CMK (cell line): ENCODE measurements around the gene FAM89B.
A peak's percentile ranks its signal among the peaks of the same experiment; 100 is the strongest.

ENCODE experiments used
- DNase-seq: peaks from one replicate; pipeline ENCODE4 v3.0.0-alpha.2; 2010; ENCODE audit warnings: low read depth

The FAM89B gene

DNA sequence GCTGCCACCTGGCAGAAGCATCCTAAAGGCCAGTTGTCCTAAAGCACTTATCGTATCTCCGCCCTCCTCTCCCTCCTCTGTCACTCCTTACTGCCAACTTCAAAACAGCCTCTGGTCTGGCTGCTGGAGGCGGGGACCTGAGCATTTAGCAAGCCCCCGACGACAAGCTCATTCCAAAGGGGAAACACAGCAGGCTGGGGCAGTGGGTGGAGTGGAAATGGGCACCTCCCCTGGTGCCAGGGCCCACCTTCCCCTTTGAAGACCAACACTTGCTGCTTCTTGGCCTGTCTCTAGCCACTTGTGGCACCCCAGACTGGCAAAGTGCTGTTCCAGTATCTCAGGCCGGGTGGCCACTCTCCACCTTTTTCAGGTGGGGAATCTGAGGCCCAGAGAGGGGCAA is 38.1 kb downstream of the FAM89B start:
- no peak for DNase-seq

DNA sequence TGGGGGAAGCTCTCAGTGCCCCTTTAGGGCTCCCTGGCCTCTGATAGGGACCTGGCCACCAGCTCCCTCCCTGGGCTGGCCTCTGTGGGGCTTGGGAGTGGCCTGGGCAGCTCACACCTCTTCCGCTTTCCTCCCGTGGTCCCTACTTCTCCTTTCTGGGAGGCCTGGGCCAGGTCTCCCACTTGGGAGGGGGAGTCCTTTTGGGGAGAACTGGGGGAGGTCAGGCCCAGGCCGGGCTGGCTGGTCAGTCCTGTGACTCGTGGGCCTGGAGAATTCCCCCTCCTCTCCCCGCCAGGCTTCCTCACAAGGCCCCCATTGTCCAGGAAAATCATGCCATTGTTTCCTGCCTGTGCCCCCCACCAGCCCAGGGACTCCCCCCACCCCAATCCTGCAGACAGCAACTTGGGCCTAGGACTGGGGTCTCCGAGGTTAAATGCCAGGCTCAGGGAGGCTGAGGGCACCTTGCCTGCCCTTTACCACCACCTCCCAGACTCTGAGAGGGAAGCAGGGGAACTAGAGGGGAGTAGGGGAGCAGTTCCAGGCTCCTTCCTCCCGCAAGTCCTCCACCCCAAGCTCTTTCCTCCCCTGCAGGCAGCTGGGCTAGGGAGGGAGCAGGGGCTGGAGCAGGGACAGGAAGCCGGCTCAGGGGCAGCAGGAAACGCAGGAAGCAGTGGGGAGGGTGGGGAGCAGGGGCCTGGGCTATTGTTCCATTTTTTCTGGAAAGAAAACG is 38.9 kb downstream of the FAM89B start:
- DNase-seq, result peak; percentile 79

DNA sequence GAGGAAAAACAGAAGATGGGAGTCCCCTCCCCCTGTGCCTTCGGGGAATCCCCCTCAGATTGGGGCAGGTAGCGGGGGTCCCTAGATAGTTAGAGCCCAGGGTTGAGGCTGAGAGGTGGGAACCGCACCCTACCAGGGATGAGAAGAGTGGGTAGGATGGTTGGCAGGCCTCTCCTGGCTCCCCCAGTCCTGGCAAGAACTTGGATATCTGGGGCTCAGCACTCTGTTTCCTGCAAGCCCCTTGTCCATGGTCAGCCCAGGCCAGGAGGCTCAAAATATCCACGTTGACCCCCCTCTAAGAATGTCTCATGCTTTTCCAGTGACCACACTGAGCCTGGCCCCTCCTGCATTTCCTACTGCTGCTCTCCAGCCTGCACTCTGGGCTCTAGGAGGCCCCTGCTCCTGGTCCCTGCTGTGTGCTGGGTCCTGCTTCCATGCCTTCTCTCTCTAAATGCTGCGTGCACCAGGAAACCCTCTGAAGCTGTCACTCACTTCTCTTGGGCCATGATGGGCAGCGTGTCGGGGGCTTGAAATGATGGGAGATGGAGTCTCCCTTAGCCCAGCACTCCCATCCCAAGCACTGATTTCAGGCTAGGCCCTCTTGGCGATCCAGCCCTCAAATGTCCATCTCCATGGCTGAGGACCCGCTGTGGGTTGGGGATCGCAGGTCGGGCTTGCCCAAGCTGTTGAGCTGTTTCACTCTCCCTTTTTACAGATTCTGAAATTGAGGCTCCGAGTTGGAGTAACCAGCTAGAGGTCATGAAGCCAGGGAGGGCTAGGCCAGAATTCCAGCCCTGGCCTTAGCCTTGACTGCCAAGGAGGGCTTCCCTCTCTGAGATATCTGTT is 39.6 kb downstream of the FAM89B start:
- DNase-seq, result no peak

DNA sequence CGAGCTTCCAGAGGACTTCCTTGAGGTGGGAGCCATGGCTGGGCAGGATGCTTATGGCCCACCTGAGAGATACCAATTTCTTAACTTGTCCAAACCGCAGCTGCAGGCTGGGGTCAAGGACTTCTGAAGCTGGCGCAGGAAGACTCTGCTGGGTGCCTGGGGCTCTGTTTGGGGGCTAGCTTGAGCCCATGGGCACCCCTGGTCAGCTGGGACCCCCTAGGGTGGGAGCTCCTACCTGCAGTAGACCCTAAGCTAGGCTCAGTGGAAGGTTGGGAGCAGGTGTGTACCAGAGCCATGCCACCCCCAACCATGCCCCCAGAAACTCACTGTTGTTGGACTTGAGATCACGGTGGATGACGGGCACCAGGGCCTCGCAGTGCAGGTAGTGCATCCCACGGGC is 40.4 kb downstream of the FAM89B start:
- DNase-seq, result no peak

DNA sequence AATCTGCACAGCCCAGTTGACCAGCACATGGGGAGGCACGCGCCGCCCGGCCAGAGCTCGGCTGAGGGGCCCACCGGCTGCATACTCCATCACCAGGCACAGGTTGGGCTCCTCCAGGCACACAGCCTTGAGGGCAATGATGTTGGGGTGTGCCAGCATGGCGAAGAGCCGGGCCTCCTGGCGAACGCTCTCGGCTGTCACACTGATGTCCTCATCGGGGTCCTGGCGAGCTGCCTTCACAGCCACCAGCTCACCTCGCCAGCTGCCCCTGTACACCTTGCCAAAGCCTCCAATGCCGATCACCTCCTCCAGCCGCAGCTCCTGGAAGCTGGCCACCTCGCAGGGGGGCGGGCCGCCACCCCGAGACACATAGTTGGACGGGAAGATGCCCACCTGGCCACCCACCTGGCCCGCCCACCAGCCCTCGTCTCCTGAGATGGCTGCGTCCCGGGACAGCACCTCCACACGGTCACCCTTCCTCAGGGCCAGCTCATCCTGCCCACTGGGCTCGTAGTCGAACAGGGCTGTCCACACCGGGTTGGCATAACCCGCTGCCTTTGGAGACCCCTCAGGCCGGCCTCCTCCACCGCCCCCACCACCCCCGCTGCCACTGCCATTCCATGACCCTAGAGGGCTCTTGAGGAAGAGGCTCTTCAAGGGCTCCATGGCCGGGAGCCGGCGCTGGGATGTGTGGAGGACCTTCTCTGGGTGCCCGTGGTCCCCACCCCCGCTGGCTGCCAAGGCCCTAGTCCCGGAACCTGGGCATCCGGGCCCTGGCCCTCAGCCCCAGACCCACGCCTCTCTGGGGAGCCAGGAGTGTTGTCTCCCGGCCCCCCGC is 41.0 kb downstream of the FAM89B start:
- no peak for DNase-seq

DNA sequence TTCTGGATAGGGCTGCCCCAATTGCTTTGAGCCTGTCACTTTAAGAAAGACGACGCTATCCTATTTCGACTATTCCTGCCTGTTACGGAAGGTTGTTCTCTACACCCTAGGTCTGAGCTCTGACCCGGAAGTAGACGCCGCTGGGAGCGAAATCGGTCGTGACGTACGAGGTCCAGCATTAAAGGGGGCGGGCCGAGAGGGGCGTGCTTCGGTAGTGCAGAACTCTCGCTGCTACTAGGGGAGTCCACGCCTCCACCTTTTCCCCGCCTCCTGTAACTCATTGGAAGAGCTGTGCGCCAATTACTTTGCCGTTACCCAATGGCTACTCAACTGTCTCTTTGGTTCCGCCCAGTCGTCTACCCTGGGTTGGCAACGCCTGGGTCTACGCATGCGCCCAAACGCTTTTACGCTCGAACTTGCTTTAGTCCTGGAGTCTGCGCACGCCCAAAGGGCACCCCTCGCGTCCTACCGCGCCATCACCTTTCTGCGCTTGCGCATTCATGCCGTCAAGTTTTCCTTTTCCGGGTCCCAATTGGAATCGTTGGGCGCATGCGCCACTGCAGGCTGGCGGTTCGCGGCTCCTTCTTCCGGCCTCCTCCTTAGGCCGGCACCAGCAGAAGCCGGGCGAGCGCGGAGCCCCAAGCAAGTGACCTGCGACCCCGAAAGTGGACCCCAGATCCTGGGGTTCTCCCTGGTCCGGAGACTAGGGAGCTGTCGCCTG is 43.1 kb downstream of the FAM89B start, which contains the start of gene PCNX3:
PCNX3 (plus strand) TSS at position 548 of the 721 bp plus-strand sequence. CDS start 536 bp downstream, outside the sequence.
- DNase-seq, result peak; percentile 100

DNA sequence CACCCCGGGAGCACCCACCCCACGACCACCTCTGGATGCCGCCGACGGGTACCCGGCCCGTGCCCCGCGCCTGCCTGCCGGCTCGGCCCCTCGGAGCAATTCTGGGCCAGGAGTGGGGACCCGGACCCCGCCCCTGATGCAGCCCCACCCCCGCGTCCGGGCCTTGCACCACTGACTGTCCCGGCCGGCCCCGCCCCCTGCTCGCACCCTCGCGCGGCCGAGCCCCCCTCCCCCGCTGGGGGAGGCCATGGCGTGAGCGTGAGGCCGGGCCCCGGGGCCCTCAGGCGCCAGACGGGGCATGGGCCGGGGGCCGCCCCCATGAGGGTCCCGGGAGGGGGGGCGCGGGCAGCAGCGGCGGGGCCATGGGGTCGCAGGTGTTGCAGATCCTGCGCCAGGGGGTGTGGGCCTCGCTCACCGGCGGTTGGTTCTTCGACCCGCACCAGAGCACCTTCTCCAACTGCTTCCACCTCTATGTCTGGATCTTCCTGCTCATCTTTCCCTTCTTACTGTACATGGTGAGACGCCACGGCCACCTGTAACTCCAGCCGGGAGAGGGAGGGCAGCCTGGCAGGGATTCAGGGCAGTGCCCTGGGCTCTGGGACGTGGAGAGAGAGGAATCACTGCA is 43.7 kb downstream of the FAM89B start:
- peak; percentile 65 for DNase-seq

DNA sequence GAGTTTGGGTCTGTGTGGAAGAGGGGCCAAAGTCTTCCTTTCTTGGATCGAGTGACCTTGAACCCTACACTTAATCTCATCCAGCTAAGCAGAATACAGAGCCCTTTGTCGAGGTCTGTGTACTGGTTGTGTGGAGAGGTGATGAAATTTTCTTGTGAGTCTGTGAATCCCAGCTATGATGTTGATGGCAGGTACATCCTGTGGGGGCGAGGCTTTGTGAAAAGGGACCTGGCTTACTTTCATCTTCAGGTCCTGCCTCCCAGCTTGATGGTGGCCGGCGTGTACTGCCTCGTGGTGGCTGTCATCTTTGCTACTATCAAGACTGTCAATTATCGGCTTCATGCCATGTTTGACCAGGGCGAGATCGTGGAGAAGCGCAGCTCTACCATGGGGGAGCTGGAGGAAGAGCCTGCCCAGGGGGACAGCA is 44.2 kb downstream of the FAM89B start:
- DNase-seq, result no peak

DNA sequence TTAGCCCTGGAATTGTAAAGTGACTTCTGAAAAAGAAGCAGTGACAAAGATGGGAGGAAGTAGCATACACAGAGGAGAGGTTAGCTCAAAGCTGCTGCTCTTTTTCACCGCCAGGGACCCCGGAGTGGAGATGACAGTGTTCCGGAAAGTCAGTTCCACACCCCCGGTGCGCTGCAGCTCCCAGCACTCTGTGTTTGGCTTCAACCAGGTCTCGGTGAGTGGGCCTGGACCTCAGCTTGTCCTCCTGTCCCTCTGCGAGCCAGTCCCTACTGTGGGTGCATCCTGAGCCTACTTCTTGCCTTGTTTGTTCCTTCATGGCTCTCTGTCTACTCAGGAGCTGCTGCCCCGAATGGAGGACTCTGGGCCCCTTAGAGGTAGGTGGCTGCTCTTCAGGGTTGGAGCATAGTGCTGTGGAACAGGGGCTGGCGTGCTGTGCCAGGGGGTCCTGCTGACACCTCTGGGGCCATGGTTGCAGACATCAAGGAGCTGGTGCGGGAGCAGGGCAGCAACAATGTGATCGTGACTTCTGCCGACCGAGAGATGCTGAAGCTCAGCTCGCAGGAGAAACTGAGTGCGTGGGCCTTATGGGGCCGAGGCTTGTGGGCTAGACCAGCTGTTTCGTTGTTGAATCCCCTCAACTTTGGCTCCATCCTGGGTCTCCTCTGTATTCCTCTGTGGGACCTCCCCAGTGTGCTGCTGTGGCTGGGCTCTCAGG is 45.0 kb downstream of the FAM89B start:
- DNase-seq, result no peak

DNA sequence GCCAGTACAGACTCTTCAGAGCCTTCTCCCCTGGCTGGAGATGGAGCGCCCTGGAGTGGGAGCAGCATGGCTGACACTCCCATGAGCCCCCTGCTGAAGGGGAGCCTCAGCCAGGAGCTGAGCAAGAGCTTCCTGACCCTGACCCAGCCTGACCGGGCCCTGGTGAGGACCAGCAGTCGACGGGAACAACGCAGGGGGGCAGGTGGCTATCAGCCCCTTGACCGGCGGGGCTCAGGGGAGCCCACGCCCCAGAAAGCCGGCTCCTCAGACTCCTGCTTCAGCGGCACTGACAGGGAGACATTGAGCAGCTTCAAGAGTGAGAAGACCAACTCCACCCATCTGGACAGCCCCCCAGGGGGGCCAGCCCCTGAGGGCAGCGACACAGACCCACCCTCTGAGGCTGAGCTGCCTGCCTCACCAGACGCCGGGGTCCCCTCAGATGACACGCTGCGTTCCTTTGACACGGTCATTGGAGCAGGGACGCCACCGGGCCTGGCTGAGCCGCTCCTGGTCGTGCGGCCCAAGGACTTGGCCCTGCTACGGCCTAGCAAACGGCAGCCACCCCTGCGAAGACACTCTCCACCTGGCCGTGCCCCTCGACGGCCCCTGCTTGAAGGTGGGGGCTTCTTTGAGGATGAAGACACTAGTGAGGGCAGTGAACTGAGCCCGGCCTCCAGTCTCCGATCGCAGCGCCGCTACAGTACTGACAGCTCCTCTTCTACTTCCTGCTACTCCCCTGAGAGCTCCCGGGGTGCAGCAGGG is 45.8 kb downstream of the FAM89B start:
- no peak for DNase-seq

DNA sequence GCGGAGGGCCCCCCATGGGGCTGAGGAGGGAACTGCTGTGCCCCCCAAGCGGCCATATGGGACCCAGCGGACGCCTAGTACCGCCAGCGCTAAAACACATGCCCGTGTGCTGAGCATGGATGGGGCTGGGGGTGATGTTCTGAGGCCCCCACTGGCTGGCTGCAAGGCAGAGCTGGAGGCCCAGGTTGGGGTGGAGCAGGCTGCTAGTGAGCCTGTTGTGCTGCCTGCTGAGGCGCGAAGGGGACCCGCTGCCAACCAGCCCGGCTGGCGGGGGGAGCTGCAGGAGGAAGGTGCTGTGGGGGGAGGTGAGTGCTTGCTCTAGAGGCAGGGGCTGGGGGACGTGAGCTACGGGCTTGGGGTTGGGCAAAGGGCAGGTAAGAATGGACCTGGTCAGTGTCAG is 46.4 kb downstream of the FAM89B start:
- no peak for DNase-seq

DNA sequence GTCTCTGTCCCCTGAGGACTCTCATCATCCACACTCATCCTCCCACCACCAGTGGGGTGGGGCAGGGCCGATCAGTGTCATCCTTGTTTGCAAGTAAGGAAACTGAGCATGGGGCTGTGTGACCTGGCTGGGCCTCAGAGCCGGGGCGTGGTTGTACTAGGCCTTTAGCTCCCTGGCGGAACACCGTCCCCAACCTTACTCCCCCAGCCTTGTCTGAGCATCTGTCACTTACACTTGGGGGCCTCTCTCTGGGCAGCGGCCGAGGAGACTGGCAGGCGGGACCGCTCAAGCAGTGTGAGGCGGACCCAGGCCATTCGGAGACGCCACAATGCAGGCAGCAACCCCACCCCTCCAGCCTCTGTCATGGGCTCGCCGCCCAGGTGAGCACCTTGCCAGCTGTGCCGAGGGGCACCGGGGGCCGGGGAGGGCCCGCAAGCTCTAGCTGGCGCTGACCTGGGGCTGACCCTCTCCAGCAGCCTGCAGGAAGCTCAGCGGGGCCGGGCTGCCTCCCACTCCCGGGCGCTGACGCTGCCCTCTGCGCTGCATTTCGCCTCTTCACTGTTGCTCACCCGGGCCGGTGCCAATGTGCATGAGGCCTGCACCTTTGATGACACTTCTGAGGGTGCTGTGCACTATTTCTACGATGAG is 47.1 kb downstream of the FAM89B start:
- DNase-seq, result no peak

DNA sequence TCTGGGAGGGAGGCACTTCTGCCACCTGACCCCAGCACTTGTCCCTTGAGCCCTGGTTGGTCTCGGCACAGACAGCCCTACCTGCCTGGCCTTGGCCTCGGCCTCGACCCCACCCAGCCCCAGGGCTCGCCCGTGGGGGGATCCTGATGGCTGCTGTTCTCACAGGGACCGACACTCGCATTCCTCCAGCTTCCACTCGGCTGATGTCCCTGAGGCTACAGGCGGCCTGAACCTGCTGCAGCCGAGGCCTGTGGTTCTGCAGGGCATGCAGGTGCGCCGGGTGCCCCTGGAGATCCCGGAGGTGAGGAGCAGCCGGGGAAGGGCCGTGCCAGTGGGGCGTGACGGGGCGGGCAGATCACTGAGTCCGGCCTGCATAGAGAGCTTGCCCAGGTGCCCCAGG is 48.3 kb downstream of the FAM89B start:
- no peak for DNase-seq

DNA sequence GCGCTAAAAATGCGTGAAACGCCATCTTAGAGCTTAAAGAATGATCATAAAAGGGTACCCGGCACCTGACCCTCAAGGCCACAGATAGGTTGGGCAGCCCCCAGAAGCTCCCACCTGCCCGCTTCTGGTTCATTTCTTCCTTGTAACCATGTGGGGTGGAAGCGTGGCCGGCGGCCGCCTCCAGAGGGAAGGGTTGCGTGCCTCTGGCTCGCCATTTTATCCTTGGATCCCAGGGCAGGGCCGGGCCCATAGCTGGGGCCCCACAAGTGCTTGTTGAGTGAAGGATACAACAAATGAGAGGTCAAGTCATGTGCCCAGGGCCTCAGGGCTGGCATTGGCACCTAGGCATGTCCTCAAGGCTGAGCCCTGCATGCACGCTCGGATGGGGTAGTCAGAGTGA is 49.1 kb downstream of the FAM89B start:
- no peak for DNase-seq

DNA sequence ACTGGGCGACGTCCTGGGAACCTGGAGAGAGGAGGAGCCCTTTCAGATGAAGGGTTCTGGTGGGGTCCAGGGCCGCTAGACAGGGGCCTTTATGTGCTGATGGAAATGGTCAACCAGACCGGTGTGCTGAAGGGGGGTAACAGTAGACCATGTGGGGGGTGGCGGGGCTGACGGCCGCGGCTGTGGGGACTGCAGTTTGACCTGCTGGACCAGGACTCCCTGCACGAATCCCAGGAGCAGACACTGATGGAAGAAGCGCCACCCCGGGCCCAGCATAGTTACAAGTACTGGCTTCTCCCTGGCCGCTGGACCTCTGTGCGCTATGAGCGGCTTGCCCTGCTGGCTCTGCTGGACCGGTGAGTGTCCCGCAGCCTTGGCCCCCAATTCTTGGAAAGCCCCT is 49.7 kb downstream of the FAM89B start:
- no peak for DNase-seq

DNA sequence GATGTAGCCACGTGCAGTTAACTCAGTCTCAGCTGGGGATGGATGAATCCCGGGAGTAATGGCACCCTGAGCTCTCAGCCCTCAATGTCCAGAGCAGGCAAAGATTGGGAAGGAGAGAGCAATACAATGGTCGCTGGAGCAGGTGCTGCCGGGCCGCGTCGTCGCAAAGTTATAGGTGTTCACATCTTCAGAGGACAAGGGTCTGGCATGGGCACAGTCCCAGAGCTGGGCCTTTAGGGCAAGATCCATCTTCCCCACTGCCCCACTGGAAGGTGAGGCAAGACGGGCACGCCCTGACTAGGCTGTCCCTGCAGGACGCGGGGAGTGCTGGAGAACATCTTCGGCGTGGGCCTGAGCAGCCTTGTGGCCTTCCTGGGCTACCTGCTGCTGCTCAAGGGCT is 50.8 kb downstream of the FAM89B start:
- no peak for DNase-seq
